Forelimb muscle (tissue), 1 donor: ENCODE data around the gene GON4L. TPM values are rescaled to one million over a fixed set of nuclear protein-coding genes. Genes with fewer than 3 reads are reported as not detected.
"Not testable (repeated sequence)": the region's sequence is repeated elsewhere in the genome, so short reads cannot be mapped to it uniquely, and the experiment has no call there.

Experiments
- DNase-seq: peaks from one replicate; pipeline ENCODE4 v3.0.0-alpha.2; 2013; ENCODE audit warnings: low read depth
- polyA plus RNA-seq: library from polyadenylated mRNA; unstranded; fragments of 120-200 nt; gene quantifications from one replicate; pipeline ENCODE4 v1.2.1, GENCODE V29; 2013; ENCODE audit not compliant: insufficient read length

GON4L gene
- polyA plus RNA-seq, 1 donor, result 31.4 TPM

GRCh38 chr1:155748141-155748540 is 108.9 kb downstream of the GON4L start:
- not testable (repeated sequence) for DNase-seq

- DNase-seq, result not testable (repeated sequence)
Measured at GRCh38 chr1:155747586-155747985, 109.4 kb downstream of the GON4L start.

GRCh38 chr1:155745284-155746228 is 111.5 kb downstream of the GON4L start:
- DNase-seq, result peak; percentile 93

GRCh38 chr1:155744711-155745283 is 112.2 kb downstream of the GON4L start:
- DNase-seq, result no peak

GRCh38 chr1:155741908-155742307 is 115.1 kb downstream of the GON4L start:
- DNase-seq, result no peak

- DNase-seq, result no peak
Measured at GRCh38 chr1:155740995-155741394, 116.0 kb downstream of the GON4L start.

- DNase-seq, result no peak
Measured at GRCh38 chr1:155729031-155729898, 127.7 kb downstream of the GON4L start.

GRCh38 chr1:155725142-155725541 is 131.9 kb downstream of the GON4L start:
- DNase-seq, result no peak

GRCh38 chr1:155719703-155720102 is 137.3 kb downstream of the GON4L start:
- no peak for DNase-seq

- DNase-seq, result not testable (repeated sequence)
Measured at GRCh38 chr1:155718524-155719115, 138.4 kb downstream of the GON4L start.

- no peak for DNase-seq
Measured at GRCh38 chr1:155717041-155717440, 140.0 kb downstream of the GON4L start.

- no peak for DNase-seq
Measured at GRCh38 chr1:155715777-155716176, 141.2 kb downstream of the GON4L start.

- not testable (repeated sequence) for DNase-seq
Measured at GRCh38 chr1:155715056-155715455, 142.0 kb downstream of the GON4L start.

GRCh38 chr1:155713075-155713474 is 143.9 kb downstream of the GON4L start:
- no peak for DNase-seq

GRCh38 chr1:155712636-155713035 is 144.4 kb downstream of the GON4L start:
- not testable (repeated sequence) for DNase-seq

- DNase-seq, result not testable (repeated sequence)
Measured at GRCh38 chr1:155711457-155711856, 145.6 kb downstream of the GON4L start.

- no peak for DNase-seq
Measured at GRCh38 chr1:155709391-155709790, 147.6 kb downstream of the GON4L start.

- no peak for DNase-seq
Measured at GRCh38 chr1:155706139-155706538, 150.9 kb downstream of the GON4L start.

GRCh38 chr1:155704414-155704813 is 152.6 kb downstream of the GON4L start:
- not testable (repeated sequence) for DNase-seq

- DNase-seq, result no peak
Measured at GRCh38 chr1:155703216-155703615, 153.8 kb downstream of the GON4L start.

GRCh38 chr1:155701675-155702074 is 155.3 kb downstream of the GON4L start:
- DNase-seq, result not testable (repeated sequence)
